HL-60 (cell line): Measurements from ENCODE around the gene SYT9.

Source experiments
- CTCF ChIP-seq: IDR thresholded peaks from one replicate; pipeline ENCODE4 v1.5.1; 2011; ENCODE audit warnings: low read length, control low read depth, inconsistent platforms; ENCODE audit not compliant: insufficient read depth
- GABPA ChIP-seq: IDR thresholded peaks from 2 replicates; pipeline ENCODE4 v1.6.1; 2012; ENCODE audit warnings: low read depth
- POLR2AphosphoS5 ChIP-seq: IDR thresholded peaks from 2 replicates; pipeline ENCODE4 v1.6.1; 2012; ENCODE audit warnings: low read depth
- REST ChIP-seq: IDR thresholded peaks from 2 replicates; pipeline ENCODE4 v1.6.1; 2012; ENCODE audit warnings: low read depth; ENCODE audit not compliant: insufficient replicate concordance

DNA sequence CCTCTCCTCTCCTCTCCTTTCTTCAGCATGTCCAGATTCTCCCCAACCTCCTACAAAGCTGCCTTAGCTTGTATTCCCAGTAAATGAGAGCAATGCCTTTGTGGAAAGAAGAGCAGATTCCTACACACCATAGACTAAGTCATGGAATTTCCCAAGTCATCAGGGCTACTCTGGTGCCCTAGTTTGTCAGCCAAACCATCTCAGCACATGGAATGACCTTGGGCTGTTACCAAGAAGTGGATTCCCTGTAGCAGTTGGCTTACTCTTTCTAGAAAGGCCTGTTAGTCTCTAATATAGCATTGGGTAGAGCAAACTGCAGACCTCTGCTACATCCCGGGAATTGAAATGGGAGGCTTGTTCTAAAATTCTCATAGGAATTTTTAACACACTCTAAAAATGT, 124.7 kb downstream of the SYT9 start:
- TF ChIP-seq CTCF (no peak), REST (no peak), POLR2AphosphoS5 (no peak), GABPA (no peak)
